ENCODE data around the gene MALAT1.

DNA sequence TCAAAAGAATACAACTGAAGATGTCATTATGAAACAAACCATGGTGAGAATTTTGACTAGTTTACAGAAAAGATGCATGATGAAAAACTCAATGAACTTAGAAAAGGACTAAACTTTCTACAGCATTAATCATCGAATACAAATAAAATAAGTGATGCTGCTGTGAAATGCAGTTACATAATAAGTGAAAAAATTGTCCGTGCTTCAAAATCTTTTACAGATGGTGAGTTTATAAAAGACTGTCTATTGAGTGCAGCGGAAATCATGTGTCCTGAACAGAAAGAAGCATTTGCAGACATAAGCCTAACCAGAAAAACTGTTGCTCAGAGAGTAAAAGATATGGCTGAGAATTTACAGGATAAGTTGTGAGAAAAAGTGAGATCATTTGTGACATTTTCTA lies 42.4 kb upstream of the MALAT1 start:
- TF ChIP-seq CTCF (IDR thresholded peaks at IDR 0.05; ENCODE audit: control extremely low read depth in 1 of 3, insufficient read depth in 1 of 3, low read depth in 1 of 3, low read length in 3 of 3) (no peak), POLR2AphosphoS5 (IDR thresholded peaks at IDR 0.05; ENCODE audit: low read depth, low read length) (no peak), POLR2A (IDR thresholded peaks at IDR 0.05; ENCODE audit: control extremely low read depth in 1 of 2, low read depth in 2 of 2, low read length in 2 of 2) (no peak), EP300 (IDR thresholded peaks at IDR 0.05; ENCODE audit: borderline replicate concordance in 1 of 2, low read depth in 2 of 2, low read length in 2 of 2) (no peak), TAF1 (IDR thresholded peaks at IDR 0.05; ENCODE audit: low read depth, low read length) (no peak), SIX5 (IDR thresholded peaks at IDR 0.05; ENCODE audit: low read depth, low read length) (no peak), SIN3A (conservative IDR thresholded peaks at IDR 0.05 in 1 of 2, IDR thresholded peaks at IDR 0.05 in 1 of 2; ENCODE audit: low read depth in 1 of 2, low read length in 2 of 2) (no peak), CHD2 (IDR thresholded peaks at IDR 0.05; ENCODE audit: low read length) (no peak), NRF1 (IDR thresholded peaks at IDR 0.05; ENCODE audit: low read depth, low read length) (no peak), TBP (IDR thresholded peaks at IDR 0.05; ENCODE audit: low read depth, low read length) (no peak), E2F6 (IDR thresholded peaks at IDR 0.05) (no peak), JUN (IDR thresholded peaks at IDR 0.05; ENCODE audit: low read depth, low read length) (no peak)
- TF ChIP-seq, protein P1, sequence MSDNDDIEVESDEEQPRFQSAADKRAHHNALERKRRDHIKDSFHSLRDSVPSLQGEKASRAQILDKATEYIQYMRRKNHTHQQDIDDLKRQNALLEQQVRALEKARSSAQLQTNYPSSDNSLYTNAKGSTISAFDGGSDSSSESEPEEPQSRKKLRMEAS (IDR thresholded peaks at IDR 0.05): no peak
- TF ChIP-seq, protein P2, sequence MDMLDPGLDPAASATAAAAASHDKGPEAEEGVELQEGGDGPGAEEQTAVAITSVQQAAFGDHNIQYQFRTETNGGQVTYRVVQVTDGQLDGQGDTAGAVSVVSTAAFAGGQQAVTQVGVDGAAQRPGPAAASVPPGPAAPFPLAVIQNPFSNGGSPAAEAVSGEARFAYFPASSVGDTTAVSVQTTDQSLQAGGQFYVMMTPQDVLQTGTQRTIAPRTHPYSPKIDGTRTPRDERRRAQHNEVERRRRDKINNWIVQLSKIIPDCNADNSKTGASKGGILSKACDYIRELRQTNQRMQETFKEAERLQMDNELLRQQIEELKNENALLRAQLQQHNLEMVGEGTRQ (IDR thresholded peaks at IDR 0.05; ENCODE audit: low read length): no peak
